RWPE1 (cell line): ENCODE data around the gene RPLP2.

Source experiments
- CTCF ChIA-PET: fragments of 350-600 bp; sonication (Branson Sonifier 250); formaldehyde crosslinking; extraction: SDS; loops from one replicate; lab custom pipeline; 2021; lab: Yijun Ruan, JAX
- POLR2A ChIA-PET: fragments of 400-600 bp; formaldehyde crosslinking; extraction: SDS; loops from one replicate; lab custom pipeline; 2020; ENCODE audit warnings: antibody characterized with exemption; ENCODE audit not compliant: low non-redundant PET; lab: Yijun Ruan, JAX
- DNase-seq: peaks from one replicate; pipeline ENCODE4 v3.0.0; 2012; ENCODE audit warnings: low spot score
- H3K27ac ChIP-seq: fragments of 450-650 bp; 2 replicates; pipeline ENCODE4 v1.5.1; 2017
- TF ChIP-seq, protein P1 (sequence below): fragments of 450-650 bp; conservative IDR thresholded peaks from 2 replicates; pipeline ENCODE4 v1.5.1; 2017; ENCODE audit warnings: low read depth, mild to moderate bottlenecking

Gene RPLP2

DNA sequence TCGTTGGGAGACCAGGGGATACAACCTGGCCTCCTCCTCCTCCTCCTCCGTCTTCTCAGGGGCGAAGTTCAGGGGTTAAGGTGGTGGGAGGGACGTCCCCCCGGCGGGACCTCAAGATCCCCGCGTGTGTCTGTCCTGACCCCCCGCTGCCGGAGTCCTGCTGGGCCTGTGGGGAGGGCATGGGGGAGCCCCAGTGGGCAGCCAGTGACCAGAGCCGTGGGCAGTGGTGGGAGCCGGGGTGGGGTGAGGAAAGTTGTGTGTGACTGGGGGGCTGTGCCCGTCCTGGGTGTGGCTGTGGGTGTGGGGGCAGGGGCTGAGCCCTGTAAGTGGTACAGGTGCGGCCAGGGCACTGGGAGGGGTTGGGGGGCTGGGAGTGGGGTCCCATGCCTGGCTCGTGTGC, 43.0 kb downstream of the RPLP2 start:
- CTCF ChIA-PET, result no interaction called here
- no peak for DNase-seq
- TF ChIP-seq, protein P1, sequence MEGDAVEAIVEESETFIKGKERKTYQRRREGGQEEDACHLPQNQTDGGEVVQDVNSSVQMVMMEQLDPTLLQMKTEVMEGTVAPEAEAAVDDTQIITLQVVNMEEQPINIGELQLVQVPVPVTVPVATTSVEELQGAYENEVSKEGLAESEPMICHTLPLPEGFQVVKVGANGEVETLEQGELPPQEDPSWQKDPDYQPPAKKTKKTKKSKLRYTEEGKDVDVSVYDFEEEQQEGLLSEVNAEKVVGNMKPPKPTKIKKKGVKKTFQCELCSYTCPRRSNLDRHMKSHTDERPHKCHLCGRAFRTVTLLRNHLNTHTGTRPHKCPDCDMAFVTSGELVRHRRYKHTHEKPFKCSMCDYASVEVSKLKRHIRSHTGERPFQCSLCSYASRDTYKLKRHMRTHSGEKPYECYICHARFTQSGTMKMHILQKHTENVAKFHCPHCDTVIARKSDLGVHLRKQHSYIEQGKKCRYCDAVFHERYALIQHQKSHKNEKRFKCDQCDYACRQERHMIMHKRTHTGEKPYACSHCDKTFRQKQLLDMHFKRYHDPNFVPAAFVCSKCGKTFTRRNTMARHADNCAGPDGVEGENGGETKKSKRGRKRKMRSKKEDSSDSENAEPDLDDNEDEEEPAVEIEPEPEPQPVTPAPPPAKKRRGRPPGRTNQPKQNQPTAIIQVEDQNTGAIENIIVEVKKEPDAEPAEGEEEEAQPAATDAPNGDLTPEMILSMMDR, result no peak
- H3K27ac ChIP-seq, result peak overlapping the region; percentile 57; the same call in 1 of the 2 replicates
- POLR2A ChIA-PET, result no interaction called here

DNA sequence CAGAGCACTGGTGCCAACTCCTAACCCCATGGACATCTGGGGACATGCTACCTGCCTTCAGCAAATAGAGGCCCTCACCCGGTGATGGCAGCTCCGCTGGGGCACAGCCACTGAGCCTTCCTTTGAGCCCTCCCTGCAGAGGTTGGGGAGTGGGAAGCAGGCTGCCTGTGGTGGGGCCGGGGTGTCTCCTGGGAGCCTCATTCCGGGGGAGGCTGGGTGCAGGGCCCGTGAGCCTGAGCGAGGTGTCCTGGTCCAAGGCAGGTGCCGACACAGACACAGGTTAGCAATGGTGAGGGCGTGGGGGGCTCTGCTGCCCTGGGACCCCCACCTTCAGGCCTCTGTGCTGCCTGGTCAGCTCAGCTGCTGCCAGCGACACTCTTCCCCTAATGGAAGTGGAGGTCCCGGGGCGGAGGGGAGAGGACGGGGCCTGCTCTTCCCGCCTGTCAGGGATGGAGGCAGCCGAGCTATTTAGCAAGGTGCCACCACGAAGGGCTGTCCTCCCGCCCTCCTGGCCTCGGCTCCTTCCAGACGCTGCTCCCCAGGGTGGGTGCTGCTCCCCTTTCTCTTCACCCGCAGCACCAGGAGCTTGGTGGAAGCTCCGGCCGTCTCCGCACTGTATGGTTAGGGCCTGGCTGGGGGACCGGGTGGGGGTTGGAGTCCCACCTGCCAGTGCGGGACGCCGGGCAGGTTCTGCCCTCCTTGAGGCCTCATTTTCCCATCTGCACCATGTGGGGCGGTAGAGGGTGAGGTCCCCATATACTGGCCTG, 44.1 kb downstream of the RPLP2 start:
- POLR2A ChIA-PET, result no interaction called here
- H3K27ac ChIP-seq, result peak overlapping the region; percentile 57
- CTCF ChIA-PET, result no interaction called here
- DNase-seq, result no peak
- TF ChIP-seq, protein P1, result no peak

DNA sequence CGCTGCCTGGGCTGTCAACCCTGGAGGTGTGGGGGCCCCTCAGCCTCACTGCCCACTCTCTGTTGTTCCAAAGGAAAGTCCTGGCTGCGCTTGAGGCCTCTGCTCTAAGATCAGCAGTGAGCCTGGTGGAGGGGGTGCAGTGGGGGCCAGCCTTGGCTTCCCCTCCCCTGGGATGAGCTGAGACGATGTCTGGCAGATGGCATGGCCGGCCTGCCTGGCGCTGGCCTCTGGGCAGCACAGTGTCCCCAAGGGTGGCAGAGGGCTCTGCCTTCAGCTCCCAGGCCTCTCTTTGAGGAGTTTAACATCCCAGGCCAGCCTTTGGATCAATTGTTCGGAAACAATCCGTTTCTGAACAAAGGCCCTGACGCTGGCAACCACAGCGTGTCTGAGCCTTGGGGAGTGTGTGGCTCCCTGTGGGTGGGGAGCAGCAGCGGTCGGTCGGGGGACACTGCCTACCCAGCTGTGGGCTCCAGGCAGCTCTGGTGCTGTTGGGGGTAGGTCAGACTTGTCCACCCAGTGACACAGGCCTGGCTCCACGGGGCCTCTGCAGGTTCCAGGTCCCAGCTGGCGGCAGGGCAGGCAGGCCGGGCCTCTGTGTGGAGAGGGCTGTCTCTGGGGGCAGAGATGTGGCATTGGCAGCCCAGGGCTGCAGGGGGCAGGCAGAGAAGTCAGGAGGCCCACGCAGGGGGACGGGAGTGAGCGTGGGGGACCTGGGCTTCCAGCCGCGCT, 45.0 kb downstream of the RPLP2 start:
- DNase-seq, result no peak
- peak overlapping the region; percentile 57 for H3K27ac ChIP-seq
- TF ChIP-seq, protein P1, result no peak
- ChIA-PET CTCF (no interaction called here), POLR2A (no interaction called here)

DNA sequence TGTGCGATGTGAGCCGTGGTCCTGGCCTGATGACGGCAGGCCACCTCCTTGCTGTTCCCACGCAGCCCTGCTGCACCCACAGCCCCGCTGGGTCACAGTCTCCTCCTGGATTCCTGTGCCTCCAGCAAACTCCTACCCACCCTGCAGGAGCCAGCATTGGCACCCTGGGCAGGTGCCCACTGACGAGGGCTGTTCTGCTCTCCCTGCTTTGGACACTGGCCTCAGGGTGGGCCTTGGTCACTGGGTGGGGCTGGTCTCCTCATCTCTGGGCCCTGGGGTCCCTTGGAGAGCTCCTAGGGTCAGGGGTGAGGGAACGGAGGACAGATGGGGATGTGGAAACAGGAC, 45.5 kb downstream of the RPLP2 start:
- TF ChIP-seq, protein P1, result no peak
- peak overlapping the region; percentile 57 for H3K27ac ChIP-seq
- ChIA-PET POLR2A (no interaction called here), CTCF (no interaction called here)
- DNase-seq, result no peak

DNA sequence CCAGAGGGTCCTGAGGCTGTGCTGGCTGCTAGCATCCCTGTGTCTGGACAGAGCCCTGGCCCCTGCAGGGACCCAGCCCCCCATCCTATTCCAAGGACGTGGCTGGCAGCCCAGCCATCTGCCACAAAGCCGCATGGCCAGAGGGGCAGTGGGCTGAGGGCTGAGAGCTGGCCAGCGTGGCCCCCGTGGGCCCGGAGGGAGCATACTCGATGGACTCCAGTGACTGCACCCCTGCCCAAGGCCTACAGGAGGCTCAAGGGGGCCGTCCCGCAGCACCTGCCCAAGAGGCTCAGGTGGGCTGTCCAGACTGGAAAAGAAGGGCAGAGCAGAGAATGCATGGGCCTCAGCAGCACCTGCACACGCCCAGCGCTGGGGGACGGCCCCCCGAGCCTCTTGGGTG, 46.0 kb downstream of the RPLP2 start:
- TF ChIP-seq, protein P1, result no peak
- DNase-seq, result no peak
- peak overlapping the region; percentile 57 for H3K27ac ChIP-seq
- ChIA-PET POLR2A (no interaction called here), CTCF (no interaction called here)

DNA sequence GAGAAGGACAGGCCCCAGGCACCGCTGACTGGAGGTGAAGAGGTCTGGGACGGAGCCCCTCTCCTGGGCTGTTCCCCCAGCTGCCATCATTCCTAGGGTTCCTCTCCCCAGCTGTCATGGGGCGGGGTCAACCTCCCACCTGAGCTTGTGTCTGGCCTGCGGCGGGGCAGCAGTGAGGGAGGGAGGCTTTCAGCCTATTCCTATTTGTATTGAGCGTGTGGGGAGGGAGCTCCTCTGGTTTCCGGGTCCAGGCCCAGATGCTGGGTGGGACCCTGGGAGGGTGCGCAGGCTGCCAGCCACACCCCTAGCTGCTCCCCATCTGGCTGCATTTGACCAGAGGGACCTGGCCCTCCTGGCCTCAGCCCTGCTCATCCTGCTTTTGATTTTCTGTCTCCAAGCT, 46.6 kb downstream of the RPLP2 start:
- H3K27ac ChIP-seq, result peak overlapping the region; percentile 57
- POLR2A ChIA-PET, result interaction anchor here (0.7 kb wide), 1 partner anchor 50 kb away, joined by 3 read pairs; no protein-coding TSS in a partner anchor
- TF ChIP-seq, protein P1, result no peak
- CTCF ChIA-PET, result interaction anchor here (0.6 kb wide), 1 partner anchor 51 kb away, joined by 3 read pairs; no protein-coding TSS in a partner anchor
- no peak for DNase-seq
